HEK293 (cell line): Measurements from ENCODE around the gene WFS1.

Source experiments
- CTCF ChIA-PET: fragments of 350-600 bp; formaldehyde crosslinking; extraction: SDS; loops from one replicate; lab custom pipeline; 2021; ENCODE audit warnings: antibody characterized with exemption; lab: Yijun Ruan, JAX
- POLR2A ChIA-PET: fragments of 300-600 bp; formaldehyde crosslinking; extraction: SDS; loops from one replicate; lab custom pipeline; 2020; ENCODE audit warnings: antibody characterized with exemption, inconsistent platforms; lab: Yijun Ruan, JAX
- H3K27ac ChIP-seq: fragments of 200-500 bp; sonication (Bioruptor generic); 2 replicates; pipeline ENCODE4 v1.5.1; 2014; ENCODE audit warnings: low read depth, low read length, control low read depth, inconsistent platforms; ENCODE audit errors: extremely low read depth
- H3K36me3 ChIP-seq, 2 experiments: fragments of 200-500 bp in 1 of 2; sonication (Bioruptor generic) in 1 of 2; 1 replicate in 1 of 2; 2 replicates in 1 of 2; pipeline ENCODE4 v1.5.1; 2014 to 2017; ENCODE audit warnings: inconsistent platforms in 2 of 2, low read length in 2 of 2; ENCODE audit not compliant: control insufficient read depth in 2 of 2, insufficient read depth in 1 of 2
- H3K4me1 ChIP-seq: fragments of 200-500 bp; sonication (Bioruptor generic); 2 replicates; pipeline ENCODE4 v1.5.1; 2014; ENCODE audit warnings: mild to moderate bottlenecking, low read length, inconsistent platforms; ENCODE audit not compliant: control insufficient read depth, insufficient read depth
- H3K4me3 ChIP-seq: 2 replicates; pipeline ENCODE4 v1.5.1; 2011; ENCODE audit warnings: low read depth, mild to moderate bottlenecking, control low read depth, low read length, moderate library complexity
- H3K9me3 ChIP-seq: fragments of 200-500 bp; sonication (Bioruptor generic); 2 replicates; pipeline ENCODE4 v1.5.1; 2014; ENCODE audit warnings: low read depth, low read length, inconsistent platforms; ENCODE audit not compliant: control insufficient read depth, insufficient read depth
- ELK4 ChIP-seq: IDR thresholded peaks from 2 replicates; pipeline ENCODE4 v1.6.1; 2011; ENCODE audit warnings: mild to moderate bottlenecking, low read depth, low read length, borderline replicate concordance
- INSM2 ChIP-seq: fragments of 450-650 bp; formaldehyde crosslinking; IDR thresholded peaks from 2 replicates; pipeline ENCODE4 v1.5.1; 2016; ENCODE audit warnings: missing biosample characterization, missing genetic modification characterization
- MYNN ChIP-seq: fragments of 450-650 bp; formaldehyde crosslinking; IDR thresholded peaks from 2 replicates; pipeline ENCODE4 v1.5.1; 2016; ENCODE audit warnings: missing biosample characterization, missing genetic modification characterization, borderline replicate concordance
- SCRT2 ChIP-seq: fragments of 450-650 bp; formaldehyde crosslinking; IDR thresholded peaks from 2 replicates; pipeline ENCODE4 v1.5.1; 2016; ENCODE audit warnings: missing biosample characterization, missing genetic modification characterization
- SP7 ChIP-seq: fragments of 450-650 bp; formaldehyde crosslinking; IDR thresholded peaks from 2 replicates; pipeline ENCODE4 v1.5.1; 2016; ENCODE audit warnings: missing biosample characterization, missing genetic modification characterization
- TRIM28 ChIP-seq: IDR thresholded peaks from 2 replicates; pipeline ENCODE4 v1.6.1; 2011; ENCODE audit warnings: low read length, control low read depth, borderline replicate concordance
- ZBTB10 ChIP-seq: fragments of 450-650 bp; formaldehyde crosslinking; IDR thresholded peaks from 2 replicates; pipeline ENCODE4 v1.5.1; 2016; ENCODE audit warnings: missing biosample characterization, missing genetic modification characterization
- ZBTB21 ChIP-seq: fragments of 450-650 bp; formaldehyde crosslinking; IDR thresholded peaks from 2 replicates; pipeline ENCODE4 v1.5.1; 2017; ENCODE audit warnings: missing biosample characterization, missing genetic modification characterization
- ZFP69B ChIP-seq: fragments of 450-650 bp; formaldehyde crosslinking; IDR thresholded peaks from 2 replicates; pipeline ENCODE4 v1.5.1; 2016; ENCODE audit warnings: missing biosample characterization, missing genetic modification characterization
- ZNF10 ChIP-seq: fragments of 450-650 bp; formaldehyde crosslinking; IDR thresholded peaks from 2 replicates; pipeline ENCODE4 v1.5.1; 2017; ENCODE audit warnings: missing biosample characterization, missing genetic modification characterization
- ZNF174 ChIP-seq: fragments of 450-650 bp; formaldehyde crosslinking; IDR thresholded peaks from 2 replicates; pipeline ENCODE4 v1.5.0; 2017; ENCODE audit warnings: missing biosample characterization, mild to moderate bottlenecking, missing genetic modification characterization
- ZNF211 ChIP-seq: fragments of 450-650 bp; formaldehyde crosslinking; IDR thresholded peaks from 2 replicates; pipeline ENCODE4 v1.5.1; 2016; ENCODE audit warnings: low read depth, missing biosample characterization, missing genetic modification characterization
- ZNF221 ChIP-seq: fragments of 450-650 bp; formaldehyde crosslinking; IDR thresholded peaks from 2 replicates; pipeline ENCODE4 v1.5.1; 2017; ENCODE audit warnings: missing biosample characterization, missing genetic modification characterization, borderline replicate concordance
- ZNF239 ChIP-seq: fragments of 450-650 bp; formaldehyde crosslinking; IDR thresholded peaks from 2 replicates; pipeline ENCODE4 v1.5.1; 2016; ENCODE audit warnings: missing biosample characterization, missing genetic modification characterization
- ZNF660 ChIP-seq: fragments of 450-650 bp; IDR thresholded peaks from 2 replicates; pipeline ENCODE4 v1.5.1; 2018; ENCODE audit warnings: missing biosample characterization, mild to moderate bottlenecking, missing genetic modification characterization
- ZNF670 ChIP-seq: fragments of 450-650 bp; formaldehyde crosslinking; IDR thresholded peaks from 2 replicates; pipeline ENCODE4 v1.5.1; 2016; ENCODE audit warnings: missing biosample characterization, missing genetic modification characterization, low read depth
- ZNF704 ChIP-seq: fragments of 450-650 bp; formaldehyde crosslinking; IDR thresholded peaks from 2 replicates; pipeline ENCODE4 v1.5.1; 2016; ENCODE audit warnings: missing biosample characterization, missing genetic modification characterization
- ZNF830 ChIP-seq: fragments of 450-650 bp; IDR thresholded peaks from 2 replicates; pipeline ENCODE4 v1.5.0; 2018; ENCODE audit warnings: missing biosample characterization, missing genetic modification characterization, low read depth, mild to moderate bottlenecking, moderate library complexity
- ZSCAN16 ChIP-seq: fragments of 450-650 bp; formaldehyde crosslinking; IDR thresholded peaks from 2 replicates; pipeline ENCODE4 v1.5.1; 2016; ENCODE audit warnings: missing biosample characterization, missing genetic modification characterization

WFS1 gene

GRCh38 chr4:6262847-6263487, 6.7 kb upstream of the WFS1 start:
- no peak overlapping the region for H3K27ac ChIP-seq
- POLR2A ChIA-PET = no interaction called here

More at GRCh38 chr4:6262847-6263487, 6.7 kb upstream of the WFS1 start:
- Histone ChIP-seq H3K4me1 (no peaks in the 10 kb centered on the region), H3K9me3 (no peaks in the 10 kb centered on the region), H3K4me3 (no peak overlapping the region), H3K36me3 (no peaks in the 10 kb centered on the region)
- TF ChIP-seq ZNF660 (tag by site-specific recombination) = no peak
- TF ChIP-seq ZFP69B = no peak
- TF ChIP-seq ZNF670 = no peak
- no peak for TF ChIP-seq ZNF211
- TF ChIP-seq INSM2 (tag by site-specific recombination) = no peak
- TF ChIP-seq SP7 (tag by site-specific recombination) = no peak
- no peak for TF ChIP-seq ZNF221 (tag by site-specific recombination)
- no peak for TF ChIP-seq ZBTB10
- TF ChIP-seq ZSCAN16 (tag by site-specific recombination) = no peak
- no peak for TF ChIP-seq ZNF704 (tag by site-specific recombination)
- TF ChIP-seq ELK4 = no peak
- TF ChIP-seq ZNF830 = no peak
- TF ChIP-seq ZNF10 (tag by site-specific recombination) = no peak
- no peak for TF ChIP-seq MYNN (tag by site-specific recombination)
- no peak for TF ChIP-seq ZBTB21 (tag by site-specific recombination)
- no peak for TF ChIP-seq ZNF239 (tag by site-specific recombination)
- no peak for TF ChIP-seq ZNF174
- no peak for TF ChIP-seq TRIM28
- no peak for TF ChIP-seq SCRT2
- CTCF ChIA-PET = interaction anchor here (0.6 to 6.6 kb wide), 6 partner anchors 12 to 1238 kb away, joined by 4 to 82 read pairs (median 6); no protein-coding TSS in a partner anchor
